ENCODE results near the gene SYT2.
"Not testable (repeated sequence)": the region's sequence is repeated elsewhere in the genome, so short reads cannot be mapped to it uniquely, and the experiment has no call there.

The SYT2 gene

DNA sequence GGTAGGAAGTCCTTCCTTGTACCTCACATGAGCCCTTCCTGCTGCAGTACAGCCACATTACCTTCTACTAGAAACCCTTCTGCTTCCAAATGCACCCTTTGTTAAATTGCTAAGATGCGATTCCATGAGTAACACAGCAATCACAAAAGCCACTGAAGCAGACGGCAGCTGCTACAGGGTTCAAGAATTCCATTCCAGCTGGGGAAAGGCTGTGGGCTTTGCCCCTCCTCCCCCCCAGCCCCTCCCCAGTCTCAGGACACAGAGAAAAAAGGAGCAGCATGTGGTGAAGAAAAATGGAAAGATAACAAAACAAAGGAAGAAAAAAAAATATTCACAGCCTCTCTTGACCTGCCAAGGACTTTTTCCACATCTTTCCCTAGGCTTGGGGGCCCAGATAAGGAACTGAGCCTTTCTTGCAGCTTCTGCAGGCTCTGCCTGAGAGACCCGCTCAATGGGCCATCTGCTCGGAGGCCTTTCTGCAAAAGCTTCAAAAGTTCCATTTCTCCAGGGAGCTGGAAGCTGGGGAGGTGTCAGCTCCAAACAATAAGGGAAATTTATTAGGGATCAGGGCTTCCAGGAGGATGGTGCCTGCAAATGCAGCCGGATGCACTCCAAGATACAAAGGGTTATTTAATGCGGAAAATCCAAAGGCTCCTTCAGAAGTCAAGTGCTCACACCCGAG lies 72.1 kb downstream of the SYT2 start:
- TF ChIP-seq, protein P1, sequence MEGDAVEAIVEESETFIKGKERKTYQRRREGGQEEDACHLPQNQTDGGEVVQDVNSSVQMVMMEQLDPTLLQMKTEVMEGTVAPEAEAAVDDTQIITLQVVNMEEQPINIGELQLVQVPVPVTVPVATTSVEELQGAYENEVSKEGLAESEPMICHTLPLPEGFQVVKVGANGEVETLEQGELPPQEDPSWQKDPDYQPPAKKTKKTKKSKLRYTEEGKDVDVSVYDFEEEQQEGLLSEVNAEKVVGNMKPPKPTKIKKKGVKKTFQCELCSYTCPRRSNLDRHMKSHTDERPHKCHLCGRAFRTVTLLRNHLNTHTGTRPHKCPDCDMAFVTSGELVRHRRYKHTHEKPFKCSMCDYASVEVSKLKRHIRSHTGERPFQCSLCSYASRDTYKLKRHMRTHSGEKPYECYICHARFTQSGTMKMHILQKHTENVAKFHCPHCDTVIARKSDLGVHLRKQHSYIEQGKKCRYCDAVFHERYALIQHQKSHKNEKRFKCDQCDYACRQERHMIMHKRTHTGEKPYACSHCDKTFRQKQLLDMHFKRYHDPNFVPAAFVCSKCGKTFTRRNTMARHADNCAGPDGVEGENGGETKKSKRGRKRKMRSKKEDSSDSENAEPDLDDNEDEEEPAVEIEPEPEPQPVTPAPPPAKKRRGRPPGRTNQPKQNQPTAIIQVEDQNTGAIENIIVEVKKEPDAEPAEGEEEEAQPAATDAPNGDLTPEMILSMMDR (IDR thresholded peaks at IDR 0.05; ENCODE audit: low read depth, low read length, missing control alignments) = no peak
- DNase-seq (ENCODE audit: extremely low read depth, low read depth) = no peak
- no peak overlapping the region for H3K4me3 ChIP-seq (replicated peaks; ENCODE audit: low read depth, low read length)

DNA sequence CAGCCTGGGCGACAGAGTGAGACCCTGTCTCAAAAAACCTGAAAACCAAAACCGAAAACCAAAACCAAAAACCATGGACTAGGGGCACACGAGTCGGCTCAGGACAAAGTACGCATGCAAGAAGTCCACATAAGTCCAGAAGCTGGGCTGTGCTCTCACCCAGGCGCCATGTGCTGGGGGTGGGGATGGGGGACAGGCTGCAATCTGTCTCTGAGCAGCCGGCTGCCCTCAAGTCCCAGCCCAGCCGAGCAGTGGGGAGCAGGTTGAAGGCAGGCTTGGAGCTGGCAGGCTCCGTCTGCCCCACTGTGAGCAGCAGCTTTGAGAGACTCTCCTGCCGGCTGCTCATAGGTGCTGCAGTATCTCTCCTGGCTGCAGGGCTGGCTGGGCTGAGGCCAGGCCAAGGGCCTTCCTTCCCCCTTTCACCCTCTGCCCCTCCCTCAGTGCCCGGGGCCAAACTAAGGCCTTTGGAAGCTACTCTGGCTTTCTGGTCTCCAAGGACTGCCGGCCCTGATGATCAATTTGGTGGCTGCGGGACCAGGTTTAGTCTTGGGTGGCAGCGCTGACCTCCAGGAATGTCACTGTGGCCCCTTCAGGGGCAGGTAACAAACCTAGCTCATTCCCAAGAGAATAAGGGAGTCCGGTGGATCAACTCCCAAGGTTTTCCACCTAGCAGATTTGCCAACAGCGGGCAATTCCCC lies 72.8 kb downstream of the SYT2 start:
- not testable (repeated sequence) for DNase-seq (ENCODE audit: extremely low read depth, low read depth); H3K4me3 ChIP-seq (replicated peaks; ENCODE audit: low read depth, low read length)

DNA sequence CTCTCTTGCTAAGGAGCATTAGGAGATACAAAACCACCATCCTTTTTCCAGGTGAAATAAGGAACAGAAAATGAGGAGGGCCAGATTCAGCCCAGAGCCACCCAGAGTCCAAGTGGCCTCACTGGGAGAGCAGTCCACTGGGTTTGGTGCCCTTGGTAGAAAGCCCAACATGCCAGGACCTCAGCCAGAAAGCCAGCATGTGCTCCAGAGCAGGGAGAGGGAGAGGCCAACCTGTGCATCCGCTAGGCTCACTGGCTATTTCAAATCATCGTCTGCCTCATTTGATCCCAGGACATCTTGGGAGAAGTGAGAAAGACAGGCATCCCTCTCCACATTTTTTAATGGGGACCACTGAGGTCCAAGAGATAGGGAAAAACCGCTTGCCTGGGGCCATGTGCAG lies 74.1 kb downstream of the SYT2 start:
- not testable (repeated sequence) for DNase-seq (ENCODE audit: extremely low read depth, low read depth); H3K4me3 ChIP-seq (replicated peaks; ENCODE audit: low read depth, low read length)

DNA sequence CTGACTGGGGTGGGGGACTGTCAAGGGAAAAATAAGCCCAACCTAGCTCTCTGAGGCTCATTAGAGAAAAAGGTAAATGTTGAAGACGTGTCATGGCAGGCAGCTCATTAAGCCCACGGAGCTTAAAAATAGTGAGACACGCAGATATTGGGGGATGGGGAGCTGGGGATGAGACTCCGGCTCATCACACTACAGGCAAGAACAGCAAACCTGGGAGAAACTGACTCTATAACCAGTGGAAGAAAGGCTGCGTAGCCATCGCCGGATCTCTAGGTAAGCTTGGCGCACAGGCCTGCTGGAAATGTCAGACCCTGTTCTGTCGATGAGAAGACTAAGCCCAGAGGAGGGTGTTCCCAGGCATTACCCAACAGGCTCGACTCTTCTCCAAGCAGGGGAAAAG lies 78.0 kb downstream of the SYT2 start:
- no peak for DNase-seq (ENCODE audit: extremely low read depth, low read depth)
- TF ChIP-seq, protein P1 (IDR thresholded peaks at IDR 0.05; ENCODE audit: low read depth, low read length, missing control alignments) = no peak
- no peak overlapping the region for H3K4me3 ChIP-seq (replicated peaks; ENCODE audit: low read depth, low read length)

DNA sequence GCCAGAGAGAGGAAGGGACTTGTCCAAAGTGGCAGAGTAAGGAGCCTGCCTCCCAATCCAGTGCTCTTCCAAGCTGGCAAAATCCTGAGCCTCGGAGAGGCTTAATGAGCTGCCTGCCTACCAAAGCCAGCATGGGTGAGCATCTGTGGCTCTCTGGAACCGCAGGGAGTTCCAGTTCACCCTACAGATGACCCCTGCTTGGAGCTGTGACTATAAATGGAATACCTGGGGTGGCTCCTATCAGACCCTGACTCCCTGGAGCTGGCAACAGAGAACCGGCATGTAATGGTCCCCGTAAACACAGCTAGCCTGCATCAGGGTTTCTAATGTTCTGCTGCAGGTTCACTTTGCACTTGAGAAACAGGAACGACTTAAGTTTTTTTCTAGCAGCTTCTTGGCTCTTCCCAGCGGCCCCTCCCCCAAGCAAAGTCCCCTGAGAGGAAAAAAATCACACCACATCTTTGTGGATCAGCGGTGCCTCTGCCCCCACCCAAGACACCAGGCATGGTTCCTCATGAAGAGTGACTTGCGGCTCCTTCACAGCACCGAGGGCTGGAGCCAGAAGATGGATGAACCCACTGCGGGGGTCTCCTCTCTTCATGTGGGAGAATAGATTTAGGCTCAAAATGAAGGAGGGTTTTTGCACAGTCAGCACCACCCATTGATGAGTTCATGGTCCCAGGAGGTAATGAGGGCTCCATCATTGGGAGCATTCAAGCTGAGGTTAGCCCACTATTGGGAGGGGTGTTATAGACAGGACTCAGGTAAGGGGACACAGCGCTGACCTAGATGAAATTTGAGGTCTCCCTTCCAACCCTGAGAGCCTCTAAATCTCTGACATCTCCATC lies 79.0 kb downstream of the SYT2 start:
- TF ChIP-seq, protein P1 (IDR thresholded peaks at IDR 0.05; ENCODE audit: low read depth, low read length, missing control alignments) = no peak
- no peak for DNase-seq (ENCODE audit: extremely low read depth, low read depth)
- H3K4me3 ChIP-seq (replicated peaks; ENCODE audit: low read depth, low read length) = no peak overlapping the region

DNA sequence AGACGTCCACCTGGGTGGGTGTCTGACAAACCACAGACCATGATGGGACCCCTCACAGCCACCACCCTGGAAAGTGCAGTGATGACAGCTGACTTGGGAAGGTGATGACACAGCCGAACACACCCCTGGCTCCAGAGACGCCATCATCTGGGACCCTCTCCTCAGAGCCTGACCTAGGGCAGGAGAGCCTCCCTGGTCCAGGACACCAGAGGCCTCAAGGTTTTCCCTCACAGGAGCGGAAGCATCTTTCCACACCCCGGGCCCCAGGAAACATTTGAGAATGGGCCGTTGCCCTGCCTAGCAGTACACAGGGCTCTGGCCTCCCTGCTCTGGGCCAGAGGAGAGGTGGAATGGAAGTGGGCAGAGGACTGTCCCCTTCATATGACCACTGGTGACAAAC lies 79.7 kb downstream of the SYT2 start:
- no peak for DNase-seq (ENCODE audit: extremely low read depth, low read depth)
- TF ChIP-seq, protein P1 (IDR thresholded peaks at IDR 0.05; ENCODE audit: low read depth, low read length, missing control alignments) = no peak

DNA sequence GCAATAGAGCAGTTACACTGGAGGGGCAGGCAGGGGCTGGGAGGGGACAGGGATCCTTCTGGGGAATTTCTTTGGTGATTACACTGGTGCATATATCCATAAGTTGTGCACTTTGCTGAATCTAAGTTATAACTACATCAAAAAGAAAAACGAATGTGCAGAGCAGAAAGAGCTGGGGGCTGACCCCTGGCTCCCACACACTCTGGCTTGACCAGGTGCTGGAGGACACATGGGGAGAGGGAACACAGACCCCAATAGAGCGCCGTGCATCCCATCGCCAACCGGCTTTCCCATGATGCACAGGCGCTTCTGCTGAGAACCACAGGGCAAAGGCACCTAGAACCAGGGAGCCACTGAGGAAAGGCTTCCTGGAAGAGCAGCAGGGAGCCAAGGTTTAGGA lies 80.2 kb downstream of the SYT2 start:
- H3K4me3 ChIP-seq (replicated peaks; ENCODE audit: low read depth, low read length); DNase-seq (ENCODE audit: extremely low read depth, low read depth): not testable (repeated sequence)

More for the DNA sequence above, 79.7 kb downstream of the SYT2 start:
- H3K4me3 ChIP-seq (replicated peaks; ENCODE audit: low read depth, low read length) = no peak overlapping the region

DNA sequence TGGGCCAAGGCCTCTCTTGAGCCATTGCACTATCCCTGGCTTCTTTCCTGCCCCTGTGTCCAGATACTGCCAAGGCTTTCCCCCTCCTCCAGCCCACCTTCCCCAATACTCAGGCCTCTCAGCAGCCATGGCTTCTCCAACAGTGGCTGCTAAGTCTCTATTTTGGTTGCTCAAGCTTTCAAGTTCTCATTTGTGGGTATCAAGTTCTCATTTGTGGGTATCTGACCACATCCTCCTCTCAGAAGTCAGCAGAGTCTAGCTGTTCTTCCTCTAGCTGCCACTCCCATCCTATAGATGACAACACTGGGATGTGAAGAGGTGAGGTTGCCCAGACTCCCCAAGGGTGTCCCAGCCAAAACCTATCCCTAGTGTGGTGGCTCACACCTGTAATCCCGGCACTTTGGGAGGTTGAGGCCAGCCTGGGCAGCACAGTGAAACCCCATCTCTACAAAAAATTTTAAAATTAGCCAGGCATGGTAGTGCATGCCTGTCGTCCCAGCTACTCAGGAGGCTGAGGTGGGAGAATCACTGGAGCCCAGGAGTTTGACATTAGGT lies 80.9 kb downstream of the SYT2 start:
- not testable (repeated sequence) for DNase-seq (ENCODE audit: extremely low read depth, low read depth); H3K4me3 ChIP-seq (replicated peaks; ENCODE audit: low read depth, low read length)

All from HFF-Myc (cell line).